Lower lobe of right lung (tissue), 2 donors: ENCODE results near the gene PRIMPOL. TPM values are rescaled to one million over a fixed set of nuclear protein-coding genes. Genes with fewer than 3 reads are reported as not detected.

Source experiments
- ATAC-seq, 2 donors: fragments of 200-7000 bp; cut with Tn5 transposase; one replicate each; pipeline ENCODE4 v1.9.1; 2020 to 2022; ENCODE audit warnings: mild to moderate bottlenecking in 2 of 2, moderate library complexity in 2 of 2
- DNase-seq: peaks from one replicate; pipeline ENCODE4 v3.0.0-alpha.2; 2020
- H3K27ac ChIP-seq: fragments of 200-600 bp; one replicate; pipeline ENCODE4 v1.8.0; 2022
- H3K27me3 ChIP-seq: fragments of 200-600 bp; one replicate; pipeline ENCODE4 v1.8.0; 2022; ENCODE audit warnings: low read depth
- H3K36me3 ChIP-seq: fragments of 200-600 bp; one replicate; pipeline ENCODE4 v1.8.0; 2022; ENCODE audit warnings: mild to moderate bottlenecking
- H3K4me1 ChIP-seq: fragments of 200-600 bp; one replicate; pipeline ENCODE4 v1.8.0; 2022
- H3K4me3 ChIP-seq: fragments of 200-600 bp; one replicate; pipeline ENCODE4 v1.8.0; 2022; ENCODE audit warnings: mild to moderate bottlenecking
- H3K9me3 ChIP-seq: fragments of 200-600 bp; one replicate; pipeline ENCODE4 v1.8.0; 2022
- intact Hi-C: fragments of 100-400 bp; cut with DNase I; formaldehyde crosslinking; loops from one replicate; pipeline ENCODE4 v1.11.0; 2022
- total RNA-seq: library from RNA; stranded (reverse); fragmentation: NEBNext Ultra II Directional; extraction: Animal tissue kit (Norgen Biotek cat#: 25700); gene quantifications from one replicate; pipeline ENCODE4 v1.2.1, GENCODE V29; 2021
- TF ChIP-seq, protein P1 (sequence below): fragments of 200-600 bp; IDR thresholded peaks from one replicate; pipeline ENCODE4 v1.8.0; 2022; ENCODE audit warnings: antibody characterized with exemption, mild to moderate bottlenecking
- donor health status: DM: no; HTN: yes; CAD: no; lungs with severe emphysema.

PRIMPOL gene
- total RNA-seq, 1 donor from 2014 or later = 14.0 TPM

DNA sequence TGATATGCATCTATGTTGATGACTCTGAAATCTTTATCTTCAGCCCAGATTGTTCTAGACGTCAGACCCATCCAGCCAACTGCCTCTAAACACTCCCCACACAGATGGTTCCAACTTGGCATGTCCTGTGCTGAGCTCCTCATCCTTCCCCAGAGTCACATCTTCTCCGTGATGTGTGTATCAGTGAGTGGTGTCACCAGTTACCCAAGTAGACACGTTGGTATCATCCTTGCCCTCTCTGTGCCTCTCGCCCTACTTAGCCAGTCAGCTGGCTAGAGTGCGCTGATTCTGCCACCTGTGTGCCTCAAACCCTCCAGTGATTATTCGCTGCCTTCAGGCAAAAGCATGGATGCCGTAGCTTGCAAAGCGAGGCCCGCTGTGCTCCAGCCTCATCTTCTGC is 18.6 kb downstream of the PRIMPOL start:
- TF ChIP-seq, protein P1, sequence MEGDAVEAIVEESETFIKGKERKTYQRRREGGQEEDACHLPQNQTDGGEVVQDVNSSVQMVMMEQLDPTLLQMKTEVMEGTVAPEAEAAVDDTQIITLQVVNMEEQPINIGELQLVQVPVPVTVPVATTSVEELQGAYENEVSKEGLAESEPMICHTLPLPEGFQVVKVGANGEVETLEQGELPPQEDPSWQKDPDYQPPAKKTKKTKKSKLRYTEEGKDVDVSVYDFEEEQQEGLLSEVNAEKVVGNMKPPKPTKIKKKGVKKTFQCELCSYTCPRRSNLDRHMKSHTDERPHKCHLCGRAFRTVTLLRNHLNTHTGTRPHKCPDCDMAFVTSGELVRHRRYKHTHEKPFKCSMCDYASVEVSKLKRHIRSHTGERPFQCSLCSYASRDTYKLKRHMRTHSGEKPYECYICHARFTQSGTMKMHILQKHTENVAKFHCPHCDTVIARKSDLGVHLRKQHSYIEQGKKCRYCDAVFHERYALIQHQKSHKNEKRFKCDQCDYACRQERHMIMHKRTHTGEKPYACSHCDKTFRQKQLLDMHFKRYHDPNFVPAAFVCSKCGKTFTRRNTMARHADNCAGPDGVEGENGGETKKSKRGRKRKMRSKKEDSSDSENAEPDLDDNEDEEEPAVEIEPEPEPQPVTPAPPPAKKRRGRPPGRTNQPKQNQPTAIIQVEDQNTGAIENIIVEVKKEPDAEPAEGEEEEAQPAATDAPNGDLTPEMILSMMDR = no peak
- Histone ChIP-seq H3K27me3 (no peaks in the 10 kb centered on the region), H3K9me3 (no peaks in the 10 kb centered on the region), H3K27ac (peak overlapping the region; percentile 54), H3K4me1 (peaks cover 8% of the 10 kb centered on the region), H3K36me3 (peaks cover 49% of the 10 kb centered on the region), H3K4me3 (no peak overlapping the region)
- DNase-seq = no peak
- peak in 1 of 2 donors; percentile 13 for ATAC-seq
- intact Hi-C loops = no loop called here

DNA sequence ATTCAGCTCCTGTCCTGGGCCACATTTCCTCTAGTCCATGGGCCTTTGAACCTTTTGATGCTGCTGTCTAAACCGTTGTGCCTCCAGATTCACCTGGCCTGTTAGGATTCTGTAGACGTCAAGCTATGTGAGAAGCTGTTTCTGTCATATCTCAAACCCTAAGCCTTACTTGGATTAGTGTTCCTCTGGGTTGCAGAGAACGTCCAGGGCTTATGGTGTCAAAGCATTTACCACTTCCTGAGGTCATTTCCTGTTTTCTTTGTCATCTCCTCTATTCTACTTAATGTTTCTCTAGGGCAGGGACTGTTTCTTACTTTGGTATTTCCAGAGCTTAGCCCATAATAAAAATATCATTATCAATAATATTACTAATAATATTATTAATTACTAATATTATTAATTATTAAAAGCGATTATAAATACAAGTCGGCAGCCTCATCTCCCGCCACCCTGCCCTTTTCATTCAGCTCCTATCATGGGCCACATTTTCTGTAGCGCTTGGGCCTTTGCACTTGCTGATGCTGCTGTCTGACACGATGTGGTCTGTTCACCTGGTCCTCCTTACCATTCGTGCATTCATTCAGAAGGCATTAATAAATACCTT is 19.1 kb downstream of the PRIMPOL start:
- intact Hi-C loops = no loop called here
- Histone ChIP-seq H3K4me3 (no peak overlapping the region), H3K27ac (peak overlapping the region; percentile 54), H3K36me3 (peaks cover 52% of the 10 kb centered on the region), H3K9me3 (no peaks in the 10 kb centered on the region), H3K27me3 (no peaks in the 10 kb centered on the region), H3K4me1 (peaks cover 8% of the 10 kb centered on the region)
- no peak for DNase-seq
- ATAC-seq = peak; percentile 29 to 51
- TF ChIP-seq, protein P1 = no peak

DNA sequence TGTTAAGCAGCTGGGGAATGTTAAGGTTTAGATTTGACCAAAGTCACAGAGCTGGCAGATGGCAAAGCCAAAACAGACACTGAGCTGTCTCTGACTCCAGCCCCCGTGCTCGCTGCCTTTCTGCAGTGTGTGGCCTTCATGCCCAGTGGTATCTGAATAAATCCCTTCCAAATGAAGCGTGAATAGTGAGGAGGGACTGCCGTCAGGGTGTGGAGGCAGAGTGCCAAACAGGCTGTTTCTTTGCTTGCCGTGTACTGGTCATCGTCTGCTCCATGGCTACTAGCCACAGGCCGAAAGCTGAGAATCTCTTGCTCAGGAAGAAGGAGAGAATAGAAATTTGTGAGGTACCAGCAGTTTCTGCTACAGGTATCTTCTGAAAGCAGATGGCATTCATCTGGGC is 19.7 kb downstream of the PRIMPOL start:
- no peaks in the 10 kb centered on the region for H3K27me3 ChIP-seq
- peaks cover 8% of the 10 kb centered on the region for H3K4me1 ChIP-seq
- DNase-seq = no peak
- H3K4me3 ChIP-seq = no peak overlapping the region
- H3K9me3 ChIP-seq = no peaks in the 10 kb centered on the region
- intact Hi-C loops = no loop called here
- no peak overlapping the region for H3K27ac ChIP-seq
- peaks cover 57% of the 10 kb centered on the region for H3K36me3 ChIP-seq
- ATAC-seq = no peak
- TF ChIP-seq, protein P1 = no peak

DNA sequence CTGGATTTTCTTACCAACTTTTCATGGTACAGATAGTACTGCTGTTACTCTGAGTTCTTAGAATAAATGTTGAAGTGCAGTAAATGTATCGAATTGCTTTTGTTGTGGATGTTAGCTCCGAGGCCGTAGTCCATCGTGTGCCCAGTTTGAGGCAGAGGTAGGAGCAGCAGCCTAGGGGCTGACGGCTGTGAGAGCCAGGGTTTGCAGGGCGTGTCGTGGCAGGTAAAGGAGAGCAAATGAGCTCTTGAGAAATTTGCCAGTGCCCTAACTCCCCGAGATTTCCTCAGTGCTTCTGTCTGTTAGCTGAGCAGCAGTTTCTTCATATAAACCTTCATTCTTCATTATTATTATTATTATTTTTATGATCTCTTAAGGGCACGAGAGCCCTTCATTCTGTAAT is 21.6 kb downstream of the PRIMPOL start:
- ATAC-seq = no peak
- intact Hi-C loops = no loop called here

DNA sequence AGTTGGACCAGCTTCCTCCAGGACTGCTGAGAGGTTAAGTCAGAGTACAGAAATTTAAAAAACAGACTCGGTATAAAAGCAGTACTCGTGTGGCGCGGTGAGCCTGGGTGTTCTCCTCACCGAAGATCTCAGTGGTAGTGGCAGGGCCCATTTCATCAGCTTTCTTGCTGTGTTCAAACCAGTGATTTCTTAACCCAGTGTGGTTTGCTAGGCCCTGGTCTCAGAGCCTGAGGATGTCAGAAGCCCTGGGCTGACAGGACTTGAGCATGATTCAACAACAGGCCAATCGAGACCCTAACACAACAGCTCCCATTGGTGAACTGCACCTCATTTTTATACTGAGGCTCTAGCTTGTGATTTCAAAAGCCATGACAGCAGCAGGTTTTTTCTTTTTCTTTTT is 23.2 kb downstream of the PRIMPOL start:
- Histone ChIP-seq H3K4me3 (no peak overlapping the region), H3K36me3 (peaks cover 50% of the 10 kb centered on the region), H3K27ac (no peak overlapping the region), H3K4me1 (peaks cover 8% of the 10 kb centered on the region), H3K27me3 (no peaks in the 10 kb centered on the region), H3K9me3 (no peaks in the 10 kb centered on the region)
- DNase-seq (no peak), ATAC-seq (no peak)
- intact Hi-C loops = no loop called here
- TF ChIP-seq, protein P1 = no peak

More for the DNA sequence above, 21.6 kb downstream of the PRIMPOL start:
- H3K36me3 ChIP-seq = peaks cover 61% of the 10 kb centered on the region
- H3K4me3 ChIP-seq = no peak overlapping the region
- H3K27me3 ChIP-seq = no peaks in the 10 kb centered on the region
- DNase-seq = no peak
- TF ChIP-seq, protein P1 = no peak
- H3K4me1 ChIP-seq = peaks cover 8% of the 10 kb centered on the region
- no peaks in the 10 kb centered on the region for H3K9me3 ChIP-seq
- H3K27ac ChIP-seq = no peak overlapping the region
